Measurements from ENCODE around the gene KCNAB1.

GRCh38 chr3:156518726-156519125 lies 398.3 kb downstream of the KCNAB1 start:
- TF ChIP-seq, protein P1, sequence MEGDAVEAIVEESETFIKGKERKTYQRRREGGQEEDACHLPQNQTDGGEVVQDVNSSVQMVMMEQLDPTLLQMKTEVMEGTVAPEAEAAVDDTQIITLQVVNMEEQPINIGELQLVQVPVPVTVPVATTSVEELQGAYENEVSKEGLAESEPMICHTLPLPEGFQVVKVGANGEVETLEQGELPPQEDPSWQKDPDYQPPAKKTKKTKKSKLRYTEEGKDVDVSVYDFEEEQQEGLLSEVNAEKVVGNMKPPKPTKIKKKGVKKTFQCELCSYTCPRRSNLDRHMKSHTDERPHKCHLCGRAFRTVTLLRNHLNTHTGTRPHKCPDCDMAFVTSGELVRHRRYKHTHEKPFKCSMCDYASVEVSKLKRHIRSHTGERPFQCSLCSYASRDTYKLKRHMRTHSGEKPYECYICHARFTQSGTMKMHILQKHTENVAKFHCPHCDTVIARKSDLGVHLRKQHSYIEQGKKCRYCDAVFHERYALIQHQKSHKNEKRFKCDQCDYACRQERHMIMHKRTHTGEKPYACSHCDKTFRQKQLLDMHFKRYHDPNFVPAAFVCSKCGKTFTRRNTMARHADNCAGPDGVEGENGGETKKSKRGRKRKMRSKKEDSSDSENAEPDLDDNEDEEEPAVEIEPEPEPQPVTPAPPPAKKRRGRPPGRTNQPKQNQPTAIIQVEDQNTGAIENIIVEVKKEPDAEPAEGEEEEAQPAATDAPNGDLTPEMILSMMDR (conservative IDR thresholded peaks at IDR 0.05): no peak
- no peak for TF ChIP-seq EZH2 (IDR thresholded peaks at IDR 0.05; ENCODE audit: low read depth)

All from PC-9 (cell line).